Measurements from ENCODE around the gene MPO.

The MPO gene

DNA sequence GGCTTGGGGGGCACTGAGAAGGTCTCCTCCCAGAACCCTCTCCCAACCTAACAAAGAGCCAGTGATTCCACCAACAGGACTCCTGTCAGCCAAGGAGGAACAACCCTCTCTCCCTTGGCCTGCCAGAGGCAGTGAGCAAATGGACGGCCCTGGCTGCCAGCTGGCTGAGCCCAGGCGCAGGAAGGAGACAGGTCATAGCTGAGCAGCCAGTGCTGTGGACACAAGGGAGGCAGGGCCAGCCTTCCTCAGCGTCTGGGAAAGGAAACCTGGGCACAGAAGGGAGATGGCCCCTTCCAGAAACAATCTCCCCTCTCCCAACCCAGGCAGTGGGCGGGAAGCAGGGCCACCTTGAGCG is 2.1 kb downstream of the MPO start:
- no peak for DNase-seq

DNA sequence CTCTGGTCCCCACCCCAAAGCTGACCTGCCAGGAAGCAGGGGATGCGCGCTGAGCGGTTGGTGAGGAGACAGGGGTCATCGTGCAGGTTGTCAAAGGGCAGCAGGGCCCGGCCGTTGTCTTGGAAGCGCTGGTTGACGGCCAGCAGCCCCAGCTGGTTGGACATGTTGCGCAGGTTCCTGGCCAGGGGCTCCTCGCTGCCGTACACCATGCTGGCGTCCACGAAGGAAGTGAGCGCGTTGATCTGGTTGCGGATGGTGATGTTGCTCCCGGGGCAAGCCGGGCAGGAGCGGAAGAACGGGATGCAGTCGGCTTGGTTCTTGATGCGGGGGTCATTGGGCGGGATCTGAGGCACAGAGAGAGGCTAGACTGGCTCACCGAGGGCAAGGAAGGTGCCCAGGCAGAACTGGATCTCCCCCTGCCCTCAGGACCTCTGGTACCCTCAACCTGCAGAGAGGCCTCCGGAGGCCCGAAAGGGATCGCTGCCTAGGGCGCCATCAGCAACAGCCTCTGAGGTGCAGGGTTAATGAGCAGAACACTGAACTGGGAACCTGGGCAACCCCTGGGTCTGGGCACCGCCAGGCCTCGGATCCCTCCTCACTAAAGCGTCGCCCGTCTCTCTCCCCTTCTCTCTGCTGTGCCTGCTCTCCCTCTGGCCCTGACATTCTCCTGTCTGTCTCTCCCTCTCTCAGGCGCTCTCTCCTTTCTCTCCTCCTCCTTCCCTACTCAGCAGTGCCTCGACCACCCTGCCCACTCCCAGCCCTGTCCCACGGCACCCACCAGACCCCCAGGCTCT is 2.7 kb downstream of the MPO start:
- DNase-seq: no peak

DNA sequence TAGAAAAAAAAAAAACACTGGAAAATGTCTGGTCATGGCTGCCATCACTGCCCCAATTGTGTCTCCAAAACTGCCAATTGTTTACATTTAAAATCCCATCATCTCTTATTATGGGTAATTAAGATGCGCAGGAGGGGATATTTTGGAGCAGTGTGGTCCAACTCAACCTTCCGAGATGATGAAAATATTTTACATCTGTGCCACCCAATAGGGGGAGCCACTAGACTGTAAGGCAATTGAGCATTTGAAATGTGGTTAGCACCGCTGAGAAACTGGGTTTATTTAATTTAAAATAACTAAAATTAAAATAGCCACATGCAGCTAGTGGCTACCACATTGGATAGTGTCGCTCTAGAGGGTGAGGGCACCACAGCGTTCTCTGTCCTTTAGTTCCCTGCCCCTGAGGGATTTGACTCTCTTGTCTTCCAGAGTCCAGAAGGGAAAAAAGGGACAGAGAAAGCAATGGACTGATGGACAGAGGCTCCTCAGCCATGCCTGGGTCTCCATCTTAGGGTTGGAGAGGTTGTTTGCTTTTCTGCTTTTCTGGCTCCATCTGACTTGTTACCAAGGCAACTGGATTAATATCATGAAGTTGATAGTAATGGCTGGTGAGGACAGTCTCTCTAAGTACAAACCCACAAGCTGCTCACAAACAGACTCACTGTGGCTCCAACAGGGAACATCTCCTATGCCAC is 3.5 kb downstream of the MPO start:
- peak; percentile 27 for DNase-seq

DNA sequence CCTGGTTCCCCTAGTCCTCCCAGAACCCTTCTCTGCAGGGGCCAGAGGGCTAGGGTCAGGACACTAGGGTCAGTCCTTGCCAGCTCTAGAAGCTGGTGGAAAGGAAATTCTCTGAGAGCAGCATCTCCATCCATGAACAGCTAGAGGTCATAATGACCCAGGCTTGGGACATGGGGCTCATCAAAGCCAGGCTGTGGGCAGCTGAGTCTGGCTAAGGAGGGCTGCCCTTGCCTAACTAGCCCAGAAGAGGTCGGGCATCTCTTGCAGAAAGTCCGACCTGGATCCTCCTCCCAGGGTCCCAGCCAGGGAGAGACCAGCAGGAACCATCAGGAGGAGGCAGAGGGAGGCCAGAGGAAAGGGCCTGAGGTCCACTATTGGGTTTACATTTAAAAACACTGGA is 4.3 kb downstream of the MPO start:
- no peak for DNase-seq

DNA sequence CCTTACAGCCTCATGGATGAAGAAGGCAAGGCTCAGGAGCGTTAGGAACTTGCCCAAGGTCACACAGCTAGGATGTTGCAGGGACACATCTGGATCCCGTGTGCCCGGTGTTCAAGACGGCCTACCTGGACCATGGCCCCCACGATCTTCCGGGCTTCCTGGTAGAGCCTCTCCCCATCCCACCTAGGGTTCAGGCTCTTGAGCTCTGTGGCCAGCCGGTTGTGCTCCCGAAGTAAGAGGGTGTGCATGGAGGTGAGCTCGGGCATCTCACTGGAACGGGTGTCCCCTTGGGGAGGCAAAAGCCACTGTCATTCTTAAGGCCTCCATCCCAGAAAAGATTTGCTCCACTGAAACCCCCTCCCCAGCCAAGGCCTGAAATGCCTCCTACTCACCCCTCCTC is 5.3 kb downstream of the MPO start:
- DNase-seq: no peak

DNA sequence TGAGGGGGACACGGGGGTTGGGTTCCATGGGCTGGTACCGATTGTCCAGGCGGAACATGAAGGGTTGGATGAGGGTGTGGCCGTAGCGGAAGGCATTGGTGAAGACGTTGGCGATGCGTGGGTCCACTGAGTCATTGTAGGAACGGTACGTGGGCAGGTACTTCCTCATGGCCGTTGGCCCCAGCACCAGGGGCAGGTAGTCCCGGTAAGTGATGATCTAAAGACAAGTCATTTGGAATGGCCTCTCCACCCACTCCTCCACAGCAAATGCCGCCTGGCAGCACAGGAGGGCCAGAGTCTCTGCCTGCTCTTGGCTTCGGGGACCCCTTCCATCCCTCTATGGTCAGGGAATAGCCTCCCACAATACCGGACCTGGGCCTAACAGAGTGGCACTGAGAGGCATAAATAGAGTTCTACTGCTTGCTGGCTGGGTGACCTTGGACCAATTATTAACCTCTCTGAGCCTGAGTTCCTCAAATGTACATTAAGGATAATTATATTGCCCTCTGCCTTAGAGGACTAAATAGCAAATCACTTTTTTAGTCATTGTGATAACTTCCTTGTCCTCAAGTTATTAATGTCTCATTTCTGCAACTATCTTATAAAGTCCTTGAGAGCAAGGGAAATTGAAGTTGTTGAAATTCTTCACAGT is 7.2 kb downstream of the MPO start:
- DNase-seq: no peak

DNA sequence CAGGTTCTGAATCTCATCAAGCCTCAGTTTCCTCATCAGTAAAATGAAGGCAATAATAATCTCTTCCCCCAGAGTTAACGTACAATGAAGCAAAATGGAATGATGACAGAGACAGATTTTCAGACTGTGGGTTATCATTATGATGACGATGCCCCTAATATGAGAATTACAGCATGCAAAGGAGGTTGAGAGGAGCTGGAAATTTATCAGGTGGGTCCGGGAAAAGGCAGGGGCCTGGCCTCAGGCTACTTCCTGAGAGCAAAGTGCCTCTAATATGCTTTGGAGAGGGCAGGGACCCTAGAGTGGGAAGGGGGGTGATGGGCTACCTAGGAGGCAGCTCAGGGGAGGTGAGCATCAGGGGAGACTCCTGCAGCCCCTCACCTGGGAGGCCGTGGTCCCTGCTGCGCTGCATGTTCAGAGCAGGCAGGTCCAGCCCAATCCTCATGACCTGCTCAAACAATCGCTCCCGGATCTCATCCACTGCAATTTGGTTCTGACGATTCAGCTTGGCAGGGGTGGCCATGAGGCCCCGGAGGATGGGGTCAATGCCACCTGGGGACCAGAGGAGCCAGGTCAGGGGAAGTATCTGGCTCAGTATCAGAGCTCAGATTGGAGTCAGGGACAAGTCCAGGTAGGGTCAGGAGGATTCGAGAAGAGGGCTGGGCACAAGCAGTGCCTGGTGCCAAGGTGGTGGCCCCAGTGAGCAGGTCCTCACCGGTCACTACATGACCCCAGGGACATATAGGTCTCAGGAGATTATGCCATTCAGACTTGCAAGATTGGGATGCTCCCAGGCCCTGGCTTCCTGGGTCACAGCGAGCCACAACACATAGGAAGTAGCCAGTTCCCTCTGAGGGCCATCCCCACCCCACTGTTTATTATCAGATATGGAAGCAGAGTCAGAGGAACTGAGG is 8.1 kb downstream of the MPO start:
- no peak for DNase-seq

DNA sequence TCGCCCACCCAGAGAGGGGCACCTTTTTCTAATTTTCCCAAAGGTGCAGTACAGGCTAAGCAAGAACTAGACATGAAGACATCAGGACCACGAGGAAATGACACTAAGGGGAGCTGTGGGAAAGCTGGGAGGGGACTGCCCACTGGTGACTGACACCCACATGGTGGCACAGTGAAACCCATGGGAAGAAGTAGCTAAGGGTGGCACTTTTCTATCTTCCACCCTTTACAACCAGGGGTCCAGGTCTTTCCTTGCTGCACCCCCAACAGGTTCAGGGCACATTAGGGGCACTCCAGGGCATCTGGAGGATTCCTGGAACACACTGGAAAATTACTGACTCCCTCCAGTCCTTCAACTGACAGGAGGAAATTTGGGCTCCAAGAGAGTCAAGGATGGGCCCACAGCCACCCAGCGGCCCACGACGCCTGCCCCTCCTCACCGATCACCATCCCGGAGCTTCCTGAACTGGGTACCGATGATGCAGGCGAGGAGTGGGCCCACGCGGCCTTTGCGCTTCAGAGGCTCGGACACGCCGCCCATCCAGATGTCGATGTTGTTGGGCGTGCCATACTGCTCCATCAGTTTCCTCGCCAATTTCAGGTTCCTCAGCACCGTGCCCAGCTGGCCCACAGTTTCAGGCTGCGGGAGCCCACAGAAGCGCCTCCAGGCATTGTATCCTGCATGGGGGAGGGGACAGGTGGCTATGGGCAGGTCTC is 9.4 kb downstream of the MPO start:
- no peak for DNase-seq

DNA sequence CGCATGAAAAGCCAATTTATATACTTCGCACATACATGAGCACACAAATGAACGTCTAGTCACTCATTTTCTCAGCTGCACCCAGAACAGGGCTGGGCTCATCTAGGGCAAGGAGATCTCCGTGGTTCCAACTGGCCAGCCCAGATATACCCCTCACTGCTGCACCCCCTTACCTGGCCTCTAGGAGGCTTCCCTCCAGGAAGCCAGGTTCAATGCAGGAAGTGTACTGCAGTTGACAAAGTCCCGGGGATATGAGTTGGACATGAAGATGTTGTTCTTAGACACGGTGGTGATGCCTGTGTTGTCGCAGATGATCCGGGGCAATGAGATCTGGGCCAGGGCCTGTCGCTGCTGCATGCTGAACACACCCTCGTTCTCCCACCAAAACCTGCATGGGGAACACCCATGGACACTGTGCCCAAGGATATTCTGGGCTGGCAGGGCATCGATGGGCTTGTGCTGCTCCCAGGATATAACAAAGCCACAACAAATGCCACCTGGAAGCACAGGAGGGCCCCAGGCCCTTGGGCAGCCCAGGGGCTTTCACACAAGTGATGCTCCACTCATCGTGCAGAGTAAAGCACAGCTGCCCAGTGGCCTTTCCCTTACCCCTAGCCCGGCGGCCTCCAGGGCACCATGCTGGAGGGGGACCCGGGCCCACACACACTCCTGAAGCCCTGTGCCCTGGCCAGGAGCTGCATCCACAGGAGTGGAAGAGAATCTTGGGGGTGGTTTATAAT is 10.1 kb downstream of the MPO start:
- no peak for DNase-seq

DNA sequence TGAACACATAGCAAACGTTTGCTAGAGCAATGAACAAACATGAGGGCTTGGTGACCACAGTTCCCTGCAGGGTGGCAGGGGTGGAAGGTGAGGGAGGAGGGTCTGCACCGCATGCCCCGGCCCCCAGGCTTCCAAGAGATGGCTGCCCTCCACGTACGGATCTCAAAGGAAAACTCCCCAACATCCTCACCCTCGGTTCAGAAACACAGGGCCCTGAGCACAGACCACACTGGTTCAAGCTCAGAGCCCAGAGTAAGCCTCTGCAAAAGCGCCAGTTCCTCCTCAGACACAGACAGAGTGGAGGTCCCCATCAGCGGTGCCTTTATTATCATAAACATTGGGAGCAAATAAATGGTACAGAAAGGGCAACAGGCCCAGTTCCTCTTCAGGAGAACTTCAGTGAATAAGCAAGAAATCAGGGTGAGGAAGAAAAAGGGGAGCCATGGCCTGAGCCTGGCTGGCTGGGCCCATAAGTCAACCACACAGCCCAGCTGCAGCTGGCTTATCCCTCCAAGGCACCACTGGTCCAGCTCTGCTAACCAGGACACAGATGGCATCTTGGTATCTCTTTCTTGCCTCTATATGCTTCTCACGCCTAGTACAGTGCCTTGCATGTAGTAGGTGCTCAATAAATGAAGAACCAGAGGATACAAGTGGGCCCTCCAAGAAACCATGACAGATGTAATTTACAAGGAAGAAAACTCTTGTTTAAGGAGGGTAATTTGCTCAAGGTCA is 11.0 kb downstream of the MPO start:
- DNase-seq: no peak

DNA sequence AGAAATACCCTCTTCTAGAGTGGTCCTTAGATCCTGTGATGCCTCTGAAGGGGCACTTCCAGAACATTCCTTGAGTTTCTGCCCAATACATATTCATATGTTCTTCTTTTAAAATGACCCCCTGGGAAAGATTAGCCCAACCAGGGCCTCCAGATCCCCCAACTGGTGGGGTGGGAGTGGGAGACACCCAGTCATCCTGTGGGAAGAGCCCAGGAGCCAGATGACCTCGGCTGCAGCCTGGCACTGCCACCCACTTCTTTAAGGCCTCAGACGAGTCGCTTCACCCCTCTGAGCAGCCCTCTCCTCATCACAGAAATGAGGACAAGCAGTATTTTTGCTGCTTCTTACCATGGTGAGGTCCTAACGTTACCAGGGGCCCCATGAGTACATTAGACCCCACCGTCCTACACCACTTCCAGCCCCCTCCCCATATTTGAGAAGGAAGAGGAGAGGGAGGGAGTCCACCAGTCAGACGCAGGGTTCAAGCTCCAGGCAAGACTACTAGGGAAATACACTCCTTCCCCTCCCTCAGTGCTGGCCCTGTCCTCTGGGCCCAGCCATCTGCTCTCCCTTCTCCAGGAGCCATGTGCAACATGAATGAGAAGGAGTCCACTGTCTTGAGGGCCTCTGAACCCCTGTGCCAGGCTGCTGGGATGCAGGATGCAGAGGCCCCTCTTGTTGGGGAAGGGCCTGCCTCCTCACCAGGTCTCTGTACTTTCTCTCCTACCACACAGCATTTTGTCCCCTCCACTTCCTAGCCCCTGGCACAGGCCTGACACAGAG is 11.8 kb downstream of the MPO start:
- DNase-seq: no peak

DNA sequence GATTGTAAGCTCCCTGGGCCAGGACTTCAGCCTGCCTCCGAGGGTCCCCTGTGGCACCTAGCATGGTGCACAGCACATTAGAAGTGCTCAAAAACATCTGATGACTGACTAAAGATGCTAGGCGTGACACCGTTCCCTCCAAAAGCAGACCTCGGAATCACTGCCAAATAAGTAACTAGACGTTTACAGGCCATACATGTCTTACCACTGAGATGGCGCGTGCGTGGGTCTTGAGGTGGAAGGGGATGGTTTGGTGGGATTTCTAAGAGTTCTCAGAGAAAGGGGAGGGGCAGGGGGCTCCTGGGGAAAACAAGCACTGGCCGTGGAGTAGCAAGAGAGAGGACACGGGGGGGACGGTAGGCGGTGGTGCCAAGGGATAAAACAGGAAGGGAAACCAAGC is 12.4 kb downstream of the MPO start:
- no peak for DNase-seq

DNA sequence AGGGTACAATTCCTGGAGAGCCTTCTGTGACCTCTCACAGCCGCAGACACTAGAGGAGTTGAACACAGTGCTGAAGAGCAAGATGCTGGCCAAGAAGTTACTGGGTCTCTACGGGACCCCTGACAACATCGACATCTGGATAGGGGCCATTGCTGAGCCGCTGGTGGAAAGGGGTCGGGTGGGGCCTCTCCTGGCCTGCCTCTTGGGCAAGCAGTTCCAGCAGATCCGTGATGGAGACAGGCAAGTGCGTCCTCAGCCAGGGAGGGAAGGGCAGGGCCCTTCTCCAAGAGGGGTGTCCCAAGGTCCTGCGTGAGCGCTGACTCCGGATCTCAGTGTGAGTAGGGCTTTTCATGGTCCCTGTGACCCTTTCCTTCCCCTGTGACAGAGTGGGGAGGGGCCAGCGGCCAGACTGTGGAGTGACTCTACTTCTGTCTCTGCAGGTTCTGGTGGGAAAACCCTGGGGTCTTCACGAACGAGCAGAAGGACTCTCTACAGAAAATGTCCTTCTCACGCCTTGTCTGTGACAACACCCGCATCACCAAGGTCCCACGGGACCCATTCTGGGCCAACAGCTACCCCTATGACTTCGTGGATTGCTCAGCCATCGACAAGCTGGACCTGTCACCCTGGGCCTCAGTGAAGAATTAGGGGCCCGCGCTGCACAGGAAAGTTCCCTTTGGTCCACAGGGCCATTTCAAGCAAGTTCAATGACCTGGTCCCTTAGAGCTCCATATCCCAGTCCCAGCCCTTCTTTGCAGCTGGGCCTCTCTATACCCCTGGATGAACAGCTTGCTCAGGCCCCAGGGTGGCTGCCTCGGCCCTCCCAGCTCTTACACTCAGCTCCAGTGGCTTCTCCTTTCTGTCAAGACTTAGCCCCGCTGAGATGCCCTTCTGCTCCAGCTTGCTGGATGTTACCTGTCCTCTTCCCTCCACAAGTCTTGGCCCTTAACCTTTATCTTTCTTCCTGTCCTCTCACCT is 13.1 kb downstream of the MPO start:
- no peak for DNase-seq

DNA sequence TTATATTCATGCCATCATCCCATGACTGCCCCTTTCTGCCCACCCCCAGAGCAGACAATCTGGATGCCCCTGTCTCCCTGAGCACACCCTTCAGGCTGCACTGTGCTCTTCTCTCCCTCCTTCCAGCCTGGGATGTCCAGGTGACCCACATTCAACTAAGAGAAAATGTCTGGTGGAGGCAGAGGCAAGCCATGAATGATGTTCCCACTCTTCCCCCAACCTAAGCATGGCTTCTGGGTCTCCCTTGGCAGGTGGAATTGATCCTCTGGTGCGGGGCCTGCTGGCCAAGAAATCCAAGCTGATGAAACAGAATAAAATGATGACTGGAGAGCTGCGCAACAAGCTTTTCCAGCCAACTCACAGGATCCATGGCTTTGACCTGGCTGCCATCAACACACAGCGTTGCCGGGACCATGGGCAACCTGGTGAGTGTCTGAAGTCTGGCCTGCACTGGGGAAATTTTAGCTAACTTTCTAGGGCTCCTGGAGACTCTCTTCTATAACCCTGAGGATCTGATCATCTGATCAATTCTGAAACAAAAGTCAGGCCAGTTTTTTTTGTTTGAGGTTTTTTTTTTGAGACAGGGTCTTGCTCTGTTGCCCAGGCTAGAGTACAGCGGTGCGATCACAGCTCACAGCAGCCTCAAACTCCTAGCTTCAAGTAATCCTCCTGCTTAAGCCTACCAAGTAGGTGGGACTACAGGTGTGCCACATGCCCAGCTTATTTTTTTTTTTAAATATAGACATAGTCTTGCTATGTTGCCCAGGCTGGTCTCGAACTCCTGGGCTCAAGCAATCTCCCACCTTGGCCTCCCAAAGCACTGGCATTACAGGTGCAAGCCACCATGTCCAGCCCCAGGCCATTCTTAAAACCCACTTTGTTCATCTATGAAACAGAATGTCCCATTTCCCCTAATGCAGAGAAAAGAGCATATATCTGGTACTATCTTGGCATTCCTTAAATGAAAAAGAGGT is 14.5 kb downstream of the MPO start:
- DNase-seq: no peak

DNA sequence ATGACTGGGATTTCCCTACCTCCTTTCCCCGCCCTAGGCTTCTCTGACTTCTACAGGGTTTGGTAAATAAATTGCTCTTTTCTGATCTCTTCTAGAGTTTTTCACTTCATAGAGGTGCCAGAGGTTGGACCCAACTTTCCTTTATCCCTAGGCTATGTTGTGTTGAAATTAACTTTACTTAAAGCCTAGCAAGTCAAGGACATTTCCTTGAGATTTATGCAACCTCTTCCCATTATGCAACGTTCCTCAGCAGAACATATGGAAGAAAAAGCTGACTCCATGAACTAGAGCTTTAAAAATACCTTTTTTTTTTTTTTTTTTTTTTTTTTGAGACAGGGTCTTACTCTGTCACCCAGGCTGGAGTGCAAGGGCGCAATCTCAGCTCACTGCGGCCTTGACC is 15.5 kb downstream of the MPO start:
- no peak for DNase-seq

DNA sequence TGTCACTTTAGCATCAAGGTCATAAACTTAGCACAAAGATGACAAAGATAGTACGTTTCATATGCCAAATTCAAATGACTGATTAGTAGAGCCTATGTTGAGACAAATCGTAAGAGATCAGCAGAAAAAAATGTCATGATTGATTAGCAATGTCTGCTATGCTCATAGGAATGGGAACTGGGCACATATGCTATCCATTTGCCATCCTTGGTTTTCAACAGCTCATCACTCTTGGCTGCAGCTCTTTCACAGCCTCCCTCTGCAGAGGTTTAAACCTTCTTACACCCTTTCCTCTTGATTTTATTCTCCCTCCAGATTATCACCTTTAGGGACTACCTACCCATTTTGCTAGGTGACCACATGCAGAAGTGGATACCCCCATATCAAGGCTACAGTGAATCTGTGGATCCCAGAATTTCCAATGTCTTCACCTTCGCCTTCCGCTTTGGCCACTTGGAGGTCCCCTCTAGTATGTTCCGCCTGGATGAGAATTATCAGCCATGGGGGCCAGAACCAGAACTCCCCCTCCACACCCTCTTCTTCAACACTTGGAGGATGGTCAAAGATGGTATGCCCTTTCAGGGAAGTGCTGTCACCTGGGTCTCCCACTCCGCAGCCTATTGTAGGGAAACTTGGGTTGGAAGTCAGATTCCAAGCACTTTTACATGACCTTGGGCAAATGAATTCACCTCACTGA is 16.2 kb downstream of the MPO start:
- DNase-seq: no peak

DNA sequence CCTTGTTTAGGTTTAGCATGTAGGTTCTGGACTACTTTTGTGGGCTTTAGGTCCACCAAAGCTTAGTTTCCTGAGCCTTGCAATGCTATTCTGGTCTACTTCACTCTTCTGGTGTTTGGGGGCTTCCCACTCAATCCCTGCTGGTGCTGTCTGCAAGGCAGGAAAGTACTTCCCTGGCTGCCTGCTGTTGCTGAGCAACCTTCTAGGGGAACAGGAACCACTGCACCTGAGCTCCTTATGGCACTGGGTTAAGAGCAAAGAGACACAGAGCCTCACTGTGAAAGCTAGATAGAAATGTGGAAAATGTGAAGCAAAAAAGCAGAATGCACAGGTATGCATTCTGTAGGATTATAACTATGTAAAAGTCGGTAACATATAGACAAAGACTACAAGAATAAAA is 17.0 kb downstream of the MPO start:
- no peak for DNase-seq

Measured in CD4-positive, alpha-beta T cell treated with Interleukin-4 for 4 hours (primary cell).